WTC11 (cell line): ENCODE data around the gene SYT17. TPM values are rescaled to one million over a fixed set of nuclear protein-coding genes. Genes with fewer than 3 reads are reported as not detected.

Experiments used
- ATAC-seq: fragments of 200-7000 bp; cut with Tn5 transposase; 2 replicates; pipeline ENCODE4 v1.10.0; 2021; ENCODE audit warnings: mild to moderate bottlenecking, moderate library complexity
- CTCF ChIA-PET: fragments of 300-600 bp; sonication (Branson Sonifier 250); formaldehyde crosslinking; loops from one replicate; lab custom pipeline; 2021; ENCODE audit warnings: antibody characterized with exemption; lab: Charles Lee
- POLR2A ChIA-PET: fragments of 350-600 bp; sonication (Branson Sonifier 250); formaldehyde crosslinking; loops from one replicate; lab custom pipeline; 2021; ENCODE audit warnings: antibody characterized with exemption; lab: Charles Lee
- DNase-seq: peaks from one replicate; pipeline ENCODE4 v3.0.0; 2021; ENCODE audit warnings: low spot score
- H3K27ac Mint-ChIP-seq: 2 replicates; pipeline ENCODE4 v1.8.0; 2021; ENCODE audit warnings: mixed read lengths
- H3K27me3 Mint-ChIP-seq: 2 replicates; pipeline ENCODE4 v1.8.0; 2021; ENCODE audit warnings: low read depth, mild to moderate bottlenecking, moderate library complexity, mixed read lengths
- H3K36me3 Mint-ChIP-seq: 2 replicates; pipeline ENCODE4 v1.8.0; 2021; ENCODE audit warnings: mixed read lengths
- H3K4me1 Mint-ChIP-seq: 2 replicates; pipeline ENCODE4 v1.8.0; 2022; ENCODE audit warnings: mixed read lengths
- H3K4me3 Mint-ChIP-seq: 2 replicates; pipeline ENCODE4 v1.8.0; 2021; ENCODE audit warnings: mild to moderate bottlenecking, moderate library complexity, mixed read lengths
- H3K9me3 Mint-ChIP-seq: 2 replicates; pipeline ENCODE4 v1.8.0; 2021; ENCODE audit warnings: mixed read lengths
- CREM ChIP-seq: sonication (generic); formaldehyde crosslinking; IDR thresholded peaks from 2 replicates; pipeline ENCODE4 v1.8.1; 2022; ENCODE audit warnings: mild to moderate bottlenecking, missing genetic modification reagents, moderate library complexity
- EMX1 ChIP-seq: fragments of 250-450 bp; sonication (Bioruptor Pico); IDR thresholded peaks from 2 replicates; pipeline ENCODE4 v1.8.0; 2021; ENCODE audit warnings: mild to moderate bottlenecking
- IRF2 ChIP-seq: sonication (generic); formaldehyde crosslinking; IDR thresholded peaks from 2 replicates; pipeline ENCODE4 v1.8.0; 2022; ENCODE audit warnings: low read depth, missing genetic modification reagents, borderline replicate concordance
- MXD4 ChIP-seq: fragments of 250-450 bp; sonication (Bioruptor Pico); IDR thresholded peaks from 2 replicates; pipeline ENCODE4 v1.8.0; 2021; ENCODE audit warnings: mild to moderate bottlenecking, moderate library complexity, borderline replicate concordance
- MYBL2 ChIP-seq: sonication (generic); formaldehyde crosslinking; IDR thresholded peaks from 2 replicates; pipeline ENCODE4 v1.8.1; 2023; ENCODE audit warnings: mild to moderate bottlenecking, moderate library complexity, missing genetic modification reagents
- NFYB ChIP-seq: sonication (generic); formaldehyde crosslinking; conservative IDR thresholded peaks from 2 replicates; pipeline ENCODE4 v1.8.0; 2022; ENCODE audit warnings: low read depth, missing genetic modification reagents
- PRRX2 ChIP-seq: fragments of 250-450 bp; sonication (Bioruptor Pico); IDR thresholded peaks from 2 replicates; pipeline ENCODE4 v1.8.0; 2021; ENCODE audit warnings: mild to moderate bottlenecking
- RORB ChIP-seq: fragments of 250-450 bp; sonication (Bioruptor Pico); IDR thresholded peaks from 2 replicates; pipeline ENCODE4 v1.9.0; 2021; ENCODE audit warnings: mild to moderate bottlenecking
- TP53 ChIP-seq: sonication (generic); formaldehyde crosslinking; IDR thresholded peaks from 2 replicates; pipeline ENCODE4 v1.8.1; 2023; ENCODE audit warnings: mild to moderate bottlenecking, missing genetic modification reagents
- ZNF138 ChIP-seq: sonication (generic); formaldehyde crosslinking; conservative IDR thresholded peaks from 2 replicates; pipeline ENCODE4 v1.8.1; 2022; ENCODE audit warnings: mild to moderate bottlenecking, moderate library complexity, missing genetic modification reagents
- ZNF219 ChIP-seq: sonication (generic); formaldehyde crosslinking; IDR thresholded peaks from 2 replicates; pipeline ENCODE4 v1.8.0; 2023; ENCODE audit warnings: missing genetic modification reagents, mild to moderate bottlenecking, borderline replicate concordance
- ZNF671 ChIP-seq: fragments of 250-450 bp; sonication (Bioruptor Pico); IDR thresholded peaks from 2 replicates; pipeline ENCODE4 v1.8.0; 2021; ENCODE audit warnings: mild to moderate bottlenecking
- total RNA-seq: library from RNA; stranded (reverse); gene quantifications from 3 replicates; pipeline ENCODE4 v1.2.3, GENCODE V29; 2021
- TF ChIP-seq, protein P1 (sequence below): sonication (generic); formaldehyde crosslinking; IDR thresholded peaks from 2 replicates; pipeline ENCODE4 v1.8.1; 2023; ENCODE audit warnings: mild to moderate bottlenecking, missing genetic modification reagents, moderate library complexity
- TF ChIP-seq, protein P2 (sequence below): sonication (generic); formaldehyde crosslinking; IDR thresholded peaks from 2 replicates; pipeline ENCODE4 v1.8.1; 2022; ENCODE audit warnings: mild to moderate bottlenecking, moderate library complexity, missing genetic modification reagents
- TF ChIP-seq, protein P3 (sequence below): sonication (generic); formaldehyde crosslinking; IDR thresholded peaks from 2 replicates; pipeline ENCODE4 v1.8.1; 2023; ENCODE audit warnings: mild to moderate bottlenecking, missing genetic modification reagents, borderline replicate concordance
- TF ChIP-seq, protein P4 (sequence below): sonication (generic); formaldehyde crosslinking; IDR thresholded peaks from 2 replicates; pipeline ENCODE4 v1.8.0; 2023; ENCODE audit warnings: mild to moderate bottlenecking, missing genetic modification reagents
- TF ChIP-seq, protein P5 (sequence below): sonication (generic); formaldehyde crosslinking; IDR thresholded peaks from 2 replicates; pipeline ENCODE4 v1.8.1; 2022; ENCODE audit warnings: missing genetic modification reagents, borderline replicate concordance
- TF ChIP-seq, protein P6 (sequence below): fragments of 250-450 bp; sonication (Bioruptor Pico); IDR thresholded peaks from 2 replicates; pipeline ENCODE4 v1.9.0; 2021; ENCODE audit warnings: mild to moderate bottlenecking
- TF ChIP-seq, protein P7 (sequence below): sonication (generic); formaldehyde crosslinking; IDR thresholded peaks from 2 replicates; pipeline ENCODE4 v1.8.1; 2023; ENCODE audit warnings: mild to moderate bottlenecking, missing genetic modification reagents, moderate library complexity

The SYT17 gene
- total RNA-seq, 1 experiment from 2014 or later: 5.5 TPM

DNA sequence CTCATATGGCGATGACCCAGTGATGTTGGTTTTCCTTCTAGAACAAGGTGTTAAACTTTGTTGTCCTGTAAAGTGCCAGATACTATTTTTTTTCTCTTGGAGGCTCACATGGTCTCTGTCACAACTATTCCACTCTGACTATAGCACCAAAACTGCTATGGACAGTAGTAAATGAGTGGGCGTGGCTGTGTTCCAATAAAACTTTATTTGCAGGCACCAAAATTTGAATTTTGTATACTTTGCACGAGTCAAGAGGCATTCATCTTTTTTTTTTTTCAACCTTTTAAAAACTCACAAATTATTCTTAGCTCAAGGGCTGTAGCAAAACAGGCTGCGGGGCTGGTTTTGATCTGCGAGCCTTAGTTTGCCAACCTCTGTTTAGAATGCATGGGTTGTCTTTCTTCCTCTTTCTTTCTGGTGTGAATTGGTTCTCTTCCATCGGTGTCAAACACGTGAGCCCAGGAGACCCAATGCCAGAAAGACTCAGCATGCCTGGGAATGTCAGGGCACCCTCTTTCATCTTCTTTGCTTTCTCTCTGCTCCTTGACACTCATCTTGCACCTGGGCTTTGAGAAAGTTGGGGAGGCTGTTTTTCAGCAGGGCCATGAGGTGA is 2.1 kb downstream of the SYT17 start:
- no peak for DNase-seq
- TF ChIP-seq, protein P1, sequence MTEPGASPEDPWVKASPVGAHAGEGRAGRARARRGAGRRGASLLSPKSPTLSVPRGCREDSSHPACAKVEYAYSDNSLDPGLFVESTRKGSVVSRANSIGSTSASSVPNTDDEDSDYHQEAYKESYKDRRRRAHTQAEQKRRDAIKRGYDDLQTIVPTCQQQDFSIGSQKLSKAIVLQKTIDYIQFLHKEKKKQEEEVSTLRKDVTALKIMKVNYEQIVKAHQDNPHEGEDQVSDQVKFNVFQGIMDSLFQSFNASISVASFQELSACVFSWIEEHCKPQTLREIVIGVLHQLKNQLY (CRISPR knock-in tag): no peak
- TF ChIP-seq IRF2 (CRISPR knock-in tag) (no peak), EMX1 (CRISPR knock-in tag) (no peak), TP53 (CRISPR knock-in tag) (no peak), ZNF138 (CRISPR knock-in tag) (no peak), RORB (CRISPR knock-in tag) (no peak), PRRX2 (no peak), MXD4 (CRISPR knock-in tag) (no peak), NFYB (no peak), MYBL2 (CRISPR knock-in tag) (no peak)
- TF ChIP-seq, protein P2, sequence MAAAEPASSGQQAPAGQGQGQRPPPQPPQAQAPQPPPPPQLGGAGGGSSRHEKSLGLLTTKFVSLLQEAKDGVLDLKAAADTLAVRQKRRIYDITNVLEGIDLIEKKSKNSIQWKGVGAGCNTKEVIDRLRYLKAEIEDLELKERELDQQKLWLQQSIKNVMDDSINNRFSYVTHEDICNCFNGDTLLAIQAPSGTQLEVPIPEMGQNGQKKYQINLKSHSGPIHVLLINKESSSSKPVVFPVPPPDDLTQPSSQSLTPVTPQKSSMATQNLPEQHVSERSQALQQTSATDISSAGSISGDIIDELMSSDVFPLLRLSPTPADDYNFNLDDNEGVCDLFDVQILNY (CRISPR knock-in tag): no peak
- TF ChIP-seq, protein P3, sequence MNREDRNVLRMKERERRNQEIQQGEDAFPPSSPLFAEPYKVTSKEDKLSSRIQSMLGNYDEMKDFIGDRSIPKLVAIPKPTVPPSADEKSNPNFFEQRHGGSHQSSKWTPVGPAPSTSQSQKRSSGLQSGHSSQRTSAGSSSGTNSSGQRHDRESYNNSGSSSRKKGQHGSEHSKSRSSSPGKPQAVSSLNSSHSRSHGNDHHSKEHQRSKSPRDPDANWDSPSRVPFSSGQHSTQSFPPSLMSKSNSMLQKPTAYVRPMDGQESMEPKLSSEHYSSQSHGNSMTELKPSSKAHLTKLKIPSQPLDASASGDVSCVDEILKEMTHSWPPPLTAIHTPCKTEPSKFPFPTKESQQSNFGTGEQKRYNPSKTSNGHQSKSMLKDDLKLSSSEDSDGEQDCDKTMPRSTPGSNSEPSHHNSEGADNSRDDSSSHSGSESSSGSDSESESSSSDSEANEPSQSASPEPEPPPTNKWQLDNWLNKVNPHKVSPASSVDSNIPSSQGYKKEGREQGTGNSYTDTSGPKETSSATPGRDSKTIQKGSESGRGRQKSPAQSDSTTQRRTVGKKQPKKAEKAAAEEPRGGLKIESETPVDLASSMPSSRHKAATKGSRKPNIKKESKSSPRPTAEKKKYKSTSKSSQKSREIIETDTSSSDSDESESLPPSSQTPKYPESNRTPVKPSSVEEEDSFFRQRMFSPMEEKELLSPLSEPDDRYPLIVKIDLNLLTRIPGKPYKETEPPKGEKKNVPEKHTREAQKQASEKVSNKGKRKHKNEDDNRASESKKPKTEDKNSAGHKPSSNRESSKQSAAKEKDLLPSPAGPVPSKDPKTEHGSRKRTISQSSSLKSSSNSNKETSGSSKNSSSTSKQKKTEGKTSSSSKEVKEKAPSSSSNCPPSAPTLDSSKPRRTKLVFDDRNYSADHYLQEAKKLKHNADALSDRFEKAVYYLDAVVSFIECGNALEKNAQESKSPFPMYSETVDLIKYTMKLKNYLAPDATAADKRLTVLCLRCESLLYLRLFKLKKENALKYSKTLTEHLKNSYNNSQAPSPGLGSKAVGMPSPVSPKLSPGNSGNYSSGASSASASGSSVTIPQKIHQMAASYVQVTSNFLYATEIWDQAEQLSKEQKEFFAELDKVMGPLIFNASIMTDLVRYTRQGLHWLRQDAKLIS (CRISPR knock-in tag): no peak
- TF ChIP-seq, protein P4, sequence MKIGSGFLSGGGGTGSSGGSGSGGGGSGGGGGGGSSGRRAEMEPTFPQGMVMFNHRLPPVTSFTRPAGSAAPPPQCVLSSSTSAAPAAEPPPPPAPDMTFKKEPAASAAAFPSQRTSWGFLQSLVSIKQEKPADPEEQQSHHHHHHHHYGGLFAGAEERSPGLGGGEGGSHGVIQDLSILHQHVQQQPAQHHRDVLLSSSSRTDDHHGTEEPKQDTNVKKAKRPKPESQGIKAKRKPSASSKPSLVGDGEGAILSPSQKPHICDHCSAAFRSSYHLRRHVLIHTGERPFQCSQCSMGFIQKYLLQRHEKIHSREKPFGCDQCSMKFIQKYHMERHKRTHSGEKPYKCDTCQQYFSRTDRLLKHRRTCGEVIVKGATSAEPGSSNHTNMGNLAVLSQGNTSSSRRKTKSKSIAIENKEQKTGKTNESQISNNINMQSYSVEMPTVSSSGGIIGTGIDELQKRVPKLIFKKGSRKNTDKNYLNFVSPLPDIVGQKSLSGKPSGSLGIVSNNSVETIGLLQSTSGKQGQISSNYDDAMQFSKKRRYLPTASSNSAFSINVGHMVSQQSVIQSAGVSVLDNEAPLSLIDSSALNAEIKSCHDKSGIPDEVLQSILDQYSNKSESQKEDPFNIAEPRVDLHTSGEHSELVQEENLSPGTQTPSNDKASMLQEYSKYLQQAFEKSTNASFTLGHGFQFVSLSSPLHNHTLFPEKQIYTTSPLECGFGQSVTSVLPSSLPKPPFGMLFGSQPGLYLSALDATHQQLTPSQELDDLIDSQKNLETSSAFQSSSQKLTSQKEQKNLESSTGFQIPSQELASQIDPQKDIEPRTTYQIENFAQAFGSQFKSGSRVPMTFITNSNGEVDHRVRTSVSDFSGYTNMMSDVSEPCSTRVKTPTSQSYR (CRISPR knock-in tag): no peak
- H3K27ac Mint-ChIP-seq: no peak overlapping the region
- ATAC-seq: no peak
- POLR2A ChIA-PET: no interaction called here
- H3K9me3 Mint-ChIP-seq: no peaks in the 10 kb centered on the region
- H3K27me3 Mint-ChIP-seq: peaks cover 19% of the 10 kb centered on the region
- H3K4me1 Mint-ChIP-seq: peaks cover 14% of the 10 kb centered on the region
- no peaks in the 10 kb centered on the region for H3K36me3 Mint-ChIP-seq
- H3K4me3 Mint-ChIP-seq: no peak overlapping the region
- CTCF ChIA-PET: interaction anchor here (0.6 to 4.8 kb wide), 4 partner anchors 8 to 84 kb away, joined by 3 to 40 read pairs (median 7); no protein-coding TSS in a partner anchor

DNA sequence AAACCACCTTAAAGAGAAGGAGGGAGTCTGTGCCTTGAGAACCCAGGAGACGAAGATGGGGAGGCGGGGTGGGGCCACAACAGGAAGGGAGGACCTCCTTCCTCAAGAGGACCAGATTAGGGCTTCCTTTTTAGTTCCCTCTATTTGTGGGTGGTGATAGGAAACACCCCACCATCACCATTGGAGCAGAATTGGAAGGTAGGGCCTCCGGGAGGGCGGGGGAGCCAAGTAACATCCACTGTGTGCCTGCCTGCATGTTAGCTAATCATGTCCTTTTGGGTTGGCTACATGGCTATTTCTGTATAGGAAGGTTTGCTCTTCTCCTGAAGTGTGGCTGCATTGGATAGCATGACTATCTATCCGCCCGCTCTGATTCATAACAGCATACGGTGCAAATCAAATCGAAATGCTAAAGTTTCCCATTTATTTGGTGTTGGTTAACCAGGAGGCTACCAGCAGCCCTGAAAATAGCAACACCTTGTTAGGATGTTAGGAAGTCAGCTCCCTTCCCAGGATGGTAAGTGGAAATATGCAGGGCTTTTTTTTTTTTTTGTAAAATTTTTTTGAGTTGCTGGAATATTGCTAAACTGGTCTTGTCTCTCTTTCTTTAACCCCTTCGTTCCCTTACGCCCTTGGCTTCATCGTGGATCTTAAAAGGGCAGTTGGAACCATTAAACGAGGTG is 4.2 kb downstream of the SYT17 start:
- H3K27ac Mint-ChIP-seq: no peak overlapping the region
- H3K9me3 Mint-ChIP-seq: no peaks in the 10 kb centered on the region
- ATAC-seq: no peak
- H3K4me3 Mint-ChIP-seq: no peak overlapping the region
- POLR2A ChIA-PET: no interaction called here
- CTCF ChIA-PET: no interaction called here
- peaks cover 14% of the 10 kb centered on the region for H3K4me1 Mint-ChIP-seq
- no peak for DNase-seq
- TF ChIP-seq CREM (no peak), TP53 (CRISPR knock-in tag) (no peak), MYBL2 (CRISPR knock-in tag) (no peak), EMX1 (CRISPR knock-in tag) (no peak), ZNF671 (no peak), ZNF219 (CRISPR knock-in tag) (no peak)
- TF ChIP-seq, protein P4 (CRISPR knock-in tag): no peak
- TF ChIP-seq, protein P5, sequence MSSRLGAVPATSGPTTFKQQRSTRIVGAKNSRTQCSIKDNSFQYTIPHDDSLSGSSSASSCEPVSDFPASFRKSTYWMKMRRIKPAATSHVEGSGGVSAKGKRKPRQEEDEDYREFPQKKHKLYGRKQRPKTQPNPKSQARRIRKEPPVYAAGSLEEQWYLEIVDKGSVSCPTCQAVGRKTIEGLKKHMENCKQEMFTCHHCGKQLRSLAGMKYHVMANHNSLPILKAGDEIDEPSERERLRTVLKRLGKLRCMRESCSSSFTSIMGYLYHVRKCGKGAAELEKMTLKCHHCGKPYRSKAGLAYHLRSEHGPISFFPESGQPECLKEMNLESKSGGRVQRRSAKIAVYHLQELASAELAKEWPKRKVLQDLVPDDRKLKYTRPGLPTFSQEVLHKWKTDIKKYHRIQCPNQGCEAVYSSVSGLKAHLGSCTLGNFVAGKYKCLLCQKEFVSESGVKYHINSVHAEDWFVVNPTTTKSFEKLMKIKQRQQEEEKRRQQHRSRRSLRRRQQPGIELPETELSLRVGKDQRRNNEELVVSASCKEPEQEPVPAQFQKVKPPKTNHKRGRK (CRISPR knock-in tag): no peak
- TF ChIP-seq, protein P6, sequence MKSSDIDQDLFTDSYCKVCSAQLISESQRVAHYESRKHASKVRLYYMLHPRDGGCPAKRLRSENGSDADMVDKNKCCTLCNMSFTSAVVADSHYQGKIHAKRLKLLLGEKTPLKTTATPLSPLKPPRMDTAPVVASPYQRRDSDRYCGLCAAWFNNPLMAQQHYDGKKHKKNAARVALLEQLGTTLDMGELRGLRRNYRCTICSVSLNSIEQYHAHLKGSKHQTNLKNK (CRISPR knock-in tag): no peak
- TF ChIP-seq, protein P7, sequence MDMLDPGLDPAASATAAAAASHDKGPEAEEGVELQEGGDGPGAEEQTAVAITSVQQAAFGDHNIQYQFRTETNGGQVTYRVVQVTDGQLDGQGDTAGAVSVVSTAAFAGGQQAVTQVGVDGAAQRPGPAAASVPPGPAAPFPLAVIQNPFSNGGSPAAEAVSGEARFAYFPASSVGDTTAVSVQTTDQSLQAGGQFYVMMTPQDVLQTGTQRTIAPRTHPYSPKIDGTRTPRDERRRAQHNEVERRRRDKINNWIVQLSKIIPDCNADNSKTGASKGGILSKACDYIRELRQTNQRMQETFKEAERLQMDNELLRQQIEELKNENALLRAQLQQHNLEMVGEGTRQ (CRISPR knock-in tag): no peak
- no peaks in the 10 kb centered on the region for H3K36me3 Mint-ChIP-seq
- H3K27me3 Mint-ChIP-seq: peaks cover 19% of the 10 kb centered on the region
